OCI-LY1 (cell line): ENCODE measurements around the gene PACSIN2.

Experiments used
- EZH2 ChIP-seq: fragments of 200-600 bp; sonication (generic), shearing (Covaris generic); IDR thresholded peaks from 2 replicates; pipeline ENCODE4 v1.8.0; 2017; ENCODE audit warnings: borderline replicate concordance, mixed run types, mild to moderate bottlenecking, antibody characterized with exemption, low read length, moderate library complexity, mixed read lengths
- TF ChIP-seq, protein P1 (sequence below): fragments of 200-600 bp; sonication (generic), shearing (Covaris generic); IDR thresholded peaks from 2 replicates; pipeline ENCODE4 v1.5.1; 2017; ENCODE audit warnings: mild to moderate bottlenecking, antibody characterized with exemption, low read length, moderate library complexity, mixed read lengths

GRCh38 chr22:42955087-42955635 lies 59.8 kb downstream of the PACSIN2 start:
- TF ChIP-seq, protein P1, sequence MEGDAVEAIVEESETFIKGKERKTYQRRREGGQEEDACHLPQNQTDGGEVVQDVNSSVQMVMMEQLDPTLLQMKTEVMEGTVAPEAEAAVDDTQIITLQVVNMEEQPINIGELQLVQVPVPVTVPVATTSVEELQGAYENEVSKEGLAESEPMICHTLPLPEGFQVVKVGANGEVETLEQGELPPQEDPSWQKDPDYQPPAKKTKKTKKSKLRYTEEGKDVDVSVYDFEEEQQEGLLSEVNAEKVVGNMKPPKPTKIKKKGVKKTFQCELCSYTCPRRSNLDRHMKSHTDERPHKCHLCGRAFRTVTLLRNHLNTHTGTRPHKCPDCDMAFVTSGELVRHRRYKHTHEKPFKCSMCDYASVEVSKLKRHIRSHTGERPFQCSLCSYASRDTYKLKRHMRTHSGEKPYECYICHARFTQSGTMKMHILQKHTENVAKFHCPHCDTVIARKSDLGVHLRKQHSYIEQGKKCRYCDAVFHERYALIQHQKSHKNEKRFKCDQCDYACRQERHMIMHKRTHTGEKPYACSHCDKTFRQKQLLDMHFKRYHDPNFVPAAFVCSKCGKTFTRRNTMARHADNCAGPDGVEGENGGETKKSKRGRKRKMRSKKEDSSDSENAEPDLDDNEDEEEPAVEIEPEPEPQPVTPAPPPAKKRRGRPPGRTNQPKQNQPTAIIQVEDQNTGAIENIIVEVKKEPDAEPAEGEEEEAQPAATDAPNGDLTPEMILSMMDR = no peak
- no peak for TF ChIP-seq EZH2
